Measurements from ENCODE around the gene XG.
A peak's percentile ranks its signal among the peaks of the same experiment; 100 is the strongest.
"Not testable (repeated sequence)": the region's sequence is repeated elsewhere in the genome, so short reads cannot be mapped to it uniquely, and the experiment has no call there.

XG gene

DNA sequence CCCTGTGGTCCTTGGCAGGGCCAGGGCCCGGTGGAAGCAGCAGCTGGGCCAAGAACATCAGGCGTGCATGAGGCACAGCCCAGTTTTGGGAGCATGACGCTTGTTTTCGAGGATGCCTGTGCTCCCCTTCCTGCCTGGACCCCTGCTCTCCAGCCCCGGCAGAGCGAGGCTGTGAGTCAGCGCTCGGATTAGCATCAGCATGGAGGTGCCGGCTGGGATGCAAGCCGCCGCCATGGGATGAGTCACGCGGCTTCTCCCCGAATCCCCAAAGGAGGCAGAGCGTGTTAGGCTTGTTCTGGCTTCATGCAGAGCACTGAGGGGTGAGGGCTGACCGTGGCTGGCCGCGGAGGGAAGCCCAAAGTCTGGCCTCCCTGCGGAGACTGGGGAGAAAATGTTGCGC, 53.0 kb downstream of the XG start:
- H3K27ac ChIP-seq = not testable (repeated sequence)

DNA sequence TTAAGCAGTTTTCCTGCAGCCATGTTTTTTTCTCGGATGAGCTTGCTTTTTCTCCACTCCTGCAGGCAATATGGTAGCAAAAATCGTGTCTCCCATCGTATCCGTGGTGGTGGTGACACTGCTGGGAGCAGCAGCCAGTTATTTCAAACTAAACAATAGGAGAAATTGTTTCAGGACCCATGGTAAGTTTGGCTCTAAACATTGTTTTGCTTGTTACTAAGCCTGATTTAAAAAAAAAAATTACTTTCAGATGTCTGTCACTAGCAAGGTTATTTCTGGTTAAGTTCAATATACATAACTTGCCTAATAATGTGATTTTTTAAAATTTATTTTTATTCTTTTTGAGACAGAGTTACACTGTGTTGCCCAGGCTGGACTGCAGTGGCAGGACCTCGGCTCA, 59.4 kb downstream of the XG start:
- TF ChIP-seq, protein P1, sequence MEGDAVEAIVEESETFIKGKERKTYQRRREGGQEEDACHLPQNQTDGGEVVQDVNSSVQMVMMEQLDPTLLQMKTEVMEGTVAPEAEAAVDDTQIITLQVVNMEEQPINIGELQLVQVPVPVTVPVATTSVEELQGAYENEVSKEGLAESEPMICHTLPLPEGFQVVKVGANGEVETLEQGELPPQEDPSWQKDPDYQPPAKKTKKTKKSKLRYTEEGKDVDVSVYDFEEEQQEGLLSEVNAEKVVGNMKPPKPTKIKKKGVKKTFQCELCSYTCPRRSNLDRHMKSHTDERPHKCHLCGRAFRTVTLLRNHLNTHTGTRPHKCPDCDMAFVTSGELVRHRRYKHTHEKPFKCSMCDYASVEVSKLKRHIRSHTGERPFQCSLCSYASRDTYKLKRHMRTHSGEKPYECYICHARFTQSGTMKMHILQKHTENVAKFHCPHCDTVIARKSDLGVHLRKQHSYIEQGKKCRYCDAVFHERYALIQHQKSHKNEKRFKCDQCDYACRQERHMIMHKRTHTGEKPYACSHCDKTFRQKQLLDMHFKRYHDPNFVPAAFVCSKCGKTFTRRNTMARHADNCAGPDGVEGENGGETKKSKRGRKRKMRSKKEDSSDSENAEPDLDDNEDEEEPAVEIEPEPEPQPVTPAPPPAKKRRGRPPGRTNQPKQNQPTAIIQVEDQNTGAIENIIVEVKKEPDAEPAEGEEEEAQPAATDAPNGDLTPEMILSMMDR (conservative IDR thresholded peaks at IDR 0.05) = no peak
- no peak overlapping the region for H3K27ac ChIP-seq

DNA sequence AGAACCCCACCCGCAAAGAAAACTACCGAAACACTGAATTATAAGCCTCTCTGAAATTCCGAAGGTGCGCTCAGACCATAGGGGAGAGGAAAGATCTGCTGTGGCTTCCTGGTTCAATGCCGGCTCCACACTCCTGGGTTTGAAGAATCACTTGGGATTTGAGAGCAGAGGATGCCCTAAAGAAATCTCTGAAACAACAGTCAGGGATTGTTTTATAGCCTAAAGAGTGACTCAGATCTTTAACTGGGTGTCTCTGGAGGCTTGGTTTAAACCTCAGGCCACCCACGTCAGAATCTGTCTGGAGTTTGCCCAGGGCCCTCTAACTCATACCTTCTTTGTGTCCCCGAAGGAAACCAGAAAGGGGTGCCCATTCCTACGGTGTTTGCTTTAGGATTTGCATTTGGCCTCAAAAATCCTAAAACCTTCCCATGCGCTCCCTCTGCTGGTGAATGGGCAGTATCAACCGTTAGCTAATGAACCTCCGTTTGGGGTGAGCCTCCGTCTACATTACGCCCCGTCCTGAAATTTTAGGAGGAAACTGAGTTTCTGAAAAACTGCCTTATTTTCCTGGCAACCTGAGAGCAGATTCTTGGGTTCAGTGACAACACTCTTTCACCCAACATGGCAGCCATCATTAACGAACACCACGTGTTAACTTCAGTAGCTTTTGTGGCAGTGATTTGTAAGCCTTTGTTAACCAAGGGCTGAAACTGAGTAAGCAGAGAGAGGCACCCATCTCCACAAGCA, 60.5 kb downstream of the XG start:
- H3K27ac ChIP-seq = not testable (repeated sequence)
- TF ChIP-seq, protein P1 (conservative IDR thresholded peaks at IDR 0.05) = peak; percentile 70

DNA sequence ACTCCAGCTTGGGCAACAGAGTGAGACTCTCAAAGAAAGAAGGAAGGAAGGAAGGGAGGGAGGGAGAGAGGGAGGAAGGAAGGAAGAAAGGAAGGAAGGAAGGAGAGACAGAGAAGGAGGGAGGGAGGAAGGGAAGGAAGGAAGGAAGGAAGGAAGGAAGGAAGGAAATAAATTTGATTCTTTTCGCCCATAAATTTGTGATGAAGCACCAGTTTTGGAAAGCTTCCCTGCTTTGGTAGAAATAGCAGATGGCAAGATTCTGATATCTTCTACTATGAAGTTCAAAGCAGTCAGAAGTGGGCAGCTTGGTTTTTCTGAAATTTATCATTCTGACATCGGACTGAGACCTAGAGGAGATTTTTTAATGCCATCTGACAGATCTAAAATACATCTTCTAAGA, 65.2 kb downstream of the XG start:
- H3K27ac ChIP-seq = no peak overlapping the region
- TF ChIP-seq, protein P1 (conservative IDR thresholded peaks at IDR 0.05) = no peak

DNA sequence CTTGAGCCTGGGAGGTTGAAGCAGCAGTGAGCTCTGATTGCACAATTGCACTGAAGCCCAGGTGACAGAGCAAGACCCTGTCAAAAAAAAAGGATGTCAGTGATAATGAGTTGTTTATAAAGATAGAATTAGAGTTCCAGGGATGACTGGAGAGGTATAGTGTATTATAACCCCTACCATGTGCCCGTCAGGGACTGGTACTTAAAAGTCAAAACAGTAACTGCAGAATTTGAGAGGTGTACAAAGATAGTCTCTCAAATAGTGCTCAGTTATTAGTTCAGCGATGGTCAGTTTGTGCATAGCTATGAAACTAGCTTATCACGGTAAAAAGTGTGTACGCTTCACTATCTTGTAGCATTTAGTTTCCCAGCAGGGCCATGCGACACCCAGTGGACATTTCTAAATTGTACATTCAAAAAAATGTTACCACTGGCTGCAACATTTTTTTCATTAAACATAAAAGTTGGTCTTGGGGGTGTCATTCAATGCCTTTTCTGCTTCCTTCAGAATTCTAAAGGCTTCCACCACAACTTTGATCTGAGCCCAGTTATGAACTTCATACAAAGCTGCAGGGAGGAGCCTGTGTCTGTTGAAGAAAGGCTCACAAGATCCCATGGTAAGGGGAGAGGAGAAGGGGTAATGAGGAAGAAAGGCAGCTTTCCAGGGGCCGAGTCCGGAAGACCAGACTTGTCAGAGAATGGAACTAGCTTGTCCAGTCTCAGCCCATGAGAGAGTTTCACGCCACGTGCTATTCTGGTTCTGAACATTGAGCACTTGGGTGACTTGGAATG, 67.7 kb downstream of the XG start:
- no peak overlapping the region for H3K27ac ChIP-seq
- TF ChIP-seq, protein P1 (conservative IDR thresholded peaks at IDR 0.05) = peak; percentile 77

DNA sequence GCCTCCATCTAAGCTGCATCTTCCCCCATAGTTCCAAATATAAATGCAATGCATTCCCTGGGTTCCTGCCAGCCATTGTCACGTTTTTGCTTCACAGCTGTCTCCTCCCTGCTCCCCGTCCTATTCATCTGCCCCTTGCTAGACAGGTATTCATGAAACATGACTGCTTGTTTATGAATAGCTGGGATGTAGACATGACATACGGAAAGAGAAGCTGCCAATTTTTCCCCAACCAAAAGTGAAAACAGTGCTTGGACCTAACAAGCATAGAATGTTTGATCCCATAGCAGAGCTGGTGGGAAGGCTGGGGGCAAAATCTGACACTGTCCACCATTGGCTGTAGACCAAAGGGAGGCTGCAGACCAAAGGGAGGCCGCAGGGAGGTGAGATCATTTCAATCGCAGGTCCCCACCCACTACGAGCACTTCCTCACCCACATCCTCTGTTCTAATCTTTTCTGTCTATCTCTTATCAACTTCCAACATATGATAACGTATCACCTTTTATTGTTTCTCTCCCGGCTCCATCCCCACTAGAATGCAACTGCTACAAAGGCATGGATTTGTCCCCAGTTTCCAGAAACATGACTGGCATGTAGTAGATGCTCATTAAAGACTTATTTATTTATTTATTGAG, 68.4 kb downstream of the XG start:
- H3K27ac ChIP-seq = no peak overlapping the region
- TF ChIP-seq, protein P1 (conservative IDR thresholded peaks at IDR 0.05) = no peak

DNA sequence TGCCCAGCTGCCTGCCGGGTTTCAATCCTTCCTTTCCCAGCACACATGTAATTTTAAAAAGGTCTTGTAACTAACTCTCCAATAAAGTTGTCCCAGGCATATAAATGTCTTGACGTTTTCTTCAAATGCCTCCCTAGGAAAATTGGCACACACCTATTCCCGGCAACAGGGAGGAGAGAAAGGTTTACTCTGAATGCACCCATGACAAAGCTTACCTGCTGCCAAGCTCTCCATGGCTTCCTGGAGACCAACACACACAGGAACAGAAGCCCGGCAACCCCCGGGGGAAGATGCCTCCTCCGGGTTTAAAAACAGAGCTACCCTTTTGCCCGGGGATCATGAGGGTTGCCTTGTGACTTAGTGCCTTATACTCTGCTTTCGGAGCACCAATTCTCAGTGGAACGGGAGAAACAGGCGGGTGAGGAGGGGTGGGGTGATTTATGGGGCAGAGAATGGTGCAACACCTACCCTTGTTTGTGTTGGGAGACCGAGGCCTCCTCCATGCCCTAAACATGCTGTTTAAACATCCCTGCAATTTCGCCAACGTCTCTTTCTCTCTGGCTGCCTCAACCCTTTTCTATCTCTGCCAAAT, 72.1 kb downstream of the XG start:
- TF ChIP-seq, protein P1 (conservative IDR thresholded peaks at IDR 0.05) = no peak
- no peak overlapping the region for H3K27ac ChIP-seq

All from VCaP (cell line).